Body of pancreas (tissue), 4 donors: ENCODE measurements around the gene IDH2. TPM values are rescaled to one million over a fixed set of nuclear protein-coding genes. Genes with fewer than 3 reads are reported as not detected.

Experiments
- ATAC-seq: fragments of 150-250 bp; one replicate; pipeline ENCODE4 v1.9.1; 2016
- DNase-seq, 4 donors: peaks; one replicate each; pipeline ENCODE4 v3.0.0-alpha.2; 2019
- H3K27ac ChIP-seq, 4 donors: fragments of 200-600 bp; sonication (generic); 1 replicate in 3 of 4; 2 replicates in 1 of 4; pipeline versions ENCODE4 v1.5.1 to v1.6.1; 2016 to 2019; ENCODE audit warnings: mild to moderate bottlenecking in 1 of 4, mixed read lengths in 1 of 4, moderate library complexity in 1 of 4
- H3K27me3 ChIP-seq, 2 donors: fragments of 200-600 bp; sonication (generic); one replicate each; pipeline ENCODE4 v1.6.0; 2016; ENCODE audit warnings: mild to moderate bottlenecking in 1 of 2
- H3K36me3 ChIP-seq, 2 donors: fragments of 200-600 bp; sonication (generic); replicated peaks in 1 of 2; 2 replicates each; pipeline ENCODE4 v1.5.1; 2016; ENCODE audit warnings: low read depth in 2 of 2; ENCODE audit not compliant: insufficient read depth in 1 of 2
- H3K4me1 ChIP-seq: fragments of 200-600 bp; sonication (generic); one replicate; pipeline ENCODE4 v1.6.0; 2016
- H3K4me3 ChIP-seq, 2 donors: fragments of 200-600 bp; sonication (generic); 1 replicate in 1 of 2; 2 replicates in 1 of 2; pipeline ENCODE4 v1.5.1; 2016 to 2019
- H3K9me3 ChIP-seq, 3 donors: fragments of 200-600 bp; sonication (generic); 1 replicate in 2 of 3; 2 replicates in 1 of 3; pipeline ENCODE4 v1.5.1; 2016
- POLR2A ChIP-seq, 3 donors: fragments of 450-650 bp; IDR thresholded peaks; one replicate each; pipeline ENCODE4 v1.6.1; 2016; ENCODE audit warnings: antibody characterized with exemption in 3 of 3, mild to moderate bottlenecking in 2 of 3
- WGBS, 2 donors: methylation state at CpG; one replicate each; pipeline ENCODE4 v1.1.5; 2017; 5-methylcytosine and 5-hydroxymethylcytosine counted together
- intact Hi-C: fragments of 100-400 bp; cut with DNase I; formaldehyde crosslinking; loops from one replicate; pipeline ENCODE4 v1.15.1; 2023
- total RNA-seq, 2 donors: library from RNA; depleted of rRNA; stranded (reverse); fragments of >200 nt; gene quantifications; one replicate each; pipeline ENCODE4 v1.1.0, GENCODE V29; 2016
- TF ChIP-seq, protein P1 (sequence below), 7 experiments: fragments of 450-650 bp in 4 of 7; fragments of 200-600 bp in 3 of 7; sonication (generic) in 3 of 7; IDR thresholded peaks; one replicate each; pipeline ENCODE4 v1.5.1; 2016 to 2019; ENCODE audit warnings: antibody characterized with exemption in 7 of 7

Gene IDH2
- total RNA-seq, 2 donors from 2014 or later = 77.5 to 78.6 TPM

GRCh38 chr15:90067181-90067952 is 34.9 kb downstream of the IDH2 start:
- H3K27me3 ChIP-seq = no peaks in the 10 kb centered on the region
- peaks cover 83% of the 10 kb centered on the region for H3K4me1 ChIP-seq
- ATAC-seq (peak; percentile 37), DNase-seq (peak; percentile 64 to 90 (median 88))
- TF ChIP-seq, protein P1, sequence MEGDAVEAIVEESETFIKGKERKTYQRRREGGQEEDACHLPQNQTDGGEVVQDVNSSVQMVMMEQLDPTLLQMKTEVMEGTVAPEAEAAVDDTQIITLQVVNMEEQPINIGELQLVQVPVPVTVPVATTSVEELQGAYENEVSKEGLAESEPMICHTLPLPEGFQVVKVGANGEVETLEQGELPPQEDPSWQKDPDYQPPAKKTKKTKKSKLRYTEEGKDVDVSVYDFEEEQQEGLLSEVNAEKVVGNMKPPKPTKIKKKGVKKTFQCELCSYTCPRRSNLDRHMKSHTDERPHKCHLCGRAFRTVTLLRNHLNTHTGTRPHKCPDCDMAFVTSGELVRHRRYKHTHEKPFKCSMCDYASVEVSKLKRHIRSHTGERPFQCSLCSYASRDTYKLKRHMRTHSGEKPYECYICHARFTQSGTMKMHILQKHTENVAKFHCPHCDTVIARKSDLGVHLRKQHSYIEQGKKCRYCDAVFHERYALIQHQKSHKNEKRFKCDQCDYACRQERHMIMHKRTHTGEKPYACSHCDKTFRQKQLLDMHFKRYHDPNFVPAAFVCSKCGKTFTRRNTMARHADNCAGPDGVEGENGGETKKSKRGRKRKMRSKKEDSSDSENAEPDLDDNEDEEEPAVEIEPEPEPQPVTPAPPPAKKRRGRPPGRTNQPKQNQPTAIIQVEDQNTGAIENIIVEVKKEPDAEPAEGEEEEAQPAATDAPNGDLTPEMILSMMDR (IDR thresholded peaks at IDR 0.05) = no peak
- peak in 2 of 3 donors; percentile 6 to 24 for TF ChIP-seq POLR2A (IDR thresholded peaks at IDR 0.05)
- H3K4me3 ChIP-seq = no peak overlapping the region
- H3K36me3 ChIP-seq = no peaks in the 10 kb centered on the region
- 40 to 73% methylated on average over 16 to 55 of the region's 55 CpGs for WGBS, 2 donors
- H3K27ac ChIP-seq = peak overlapping the region; percentile 84 to 93 (median 88)
- no peaks in the 10 kb centered on the region for H3K9me3 ChIP-seq
- intact Hi-C loops = no loop called here

GRCh38 chr15:90065682-90066049 is 36.6 kb downstream of the IDH2 start:
- TF ChIP-seq POLR2A (IDR thresholded peaks at IDR 0.05) = no peak
- TF ChIP-seq, protein P1 (IDR thresholded peaks at IDR 0.05) = no peak
- Histone ChIP-seq H3K27ac (peak overlapping the region; percentile 19 to 93 (median 59)), H3K36me3 (no peaks in the 10 kb centered on the region), H3K9me3 (no peaks in the 10 kb centered on the region), H3K27me3 (no peaks in the 10 kb centered on the region), H3K4me1 (peaks cover 89% of the 10 kb centered on the region), H3K4me3 (no peak overlapping the region)
- intact Hi-C loops = no loop called here
- ATAC-seq (no peak), DNase-seq (no peak)
- 73 to 84% methylated on average over 6 to 7 of the region's 7 CpGs for WGBS, 2 donors

DNA sequence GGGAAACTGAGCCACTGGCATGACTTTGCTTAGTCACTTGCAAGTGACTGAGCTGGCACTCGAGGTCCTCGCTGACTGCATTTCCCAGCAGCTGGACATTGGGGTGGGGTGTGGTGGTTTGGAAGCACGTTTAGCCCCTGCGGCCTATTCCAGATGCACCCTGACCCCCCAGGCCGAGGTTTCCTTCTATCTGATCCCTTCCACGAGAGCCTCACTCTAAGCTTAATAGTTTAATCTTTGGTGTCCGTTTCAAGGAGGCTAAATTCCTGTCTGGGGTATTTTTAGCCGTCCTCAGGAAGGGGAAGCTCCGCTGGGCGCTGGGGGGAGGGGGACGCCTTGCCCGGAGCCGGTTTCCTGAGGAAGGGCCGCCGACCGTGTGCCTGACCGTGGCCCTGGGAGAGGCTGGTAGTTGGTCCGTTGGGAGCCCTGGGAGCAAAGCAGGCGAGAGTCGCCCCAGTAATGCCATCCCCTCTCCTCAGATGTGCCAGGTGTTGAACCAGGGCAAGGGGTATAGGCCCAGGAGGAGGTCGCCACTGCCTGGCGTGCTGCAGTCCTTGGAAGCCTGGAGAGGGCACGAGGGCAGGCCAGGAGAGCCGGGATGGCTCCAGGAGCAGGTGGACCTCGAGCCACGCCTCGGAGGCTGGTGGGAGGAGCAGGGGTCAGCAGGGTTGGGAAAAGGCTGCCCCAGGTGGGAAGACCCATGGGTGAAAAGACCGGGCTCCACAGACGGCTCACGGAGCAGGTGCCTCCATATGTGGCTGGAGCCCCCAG is 37.2 kb downstream of the IDH2 start:
- DNase-seq = peak in 1 of 4 donors; percentile 55
- 60 to 75% methylated on average over 18 to 30 of the region's 30 CpGs for WGBS, 2 donors
- peaks cover 87% of the 10 kb centered on the region for H3K4me1 ChIP-seq

DNA sequence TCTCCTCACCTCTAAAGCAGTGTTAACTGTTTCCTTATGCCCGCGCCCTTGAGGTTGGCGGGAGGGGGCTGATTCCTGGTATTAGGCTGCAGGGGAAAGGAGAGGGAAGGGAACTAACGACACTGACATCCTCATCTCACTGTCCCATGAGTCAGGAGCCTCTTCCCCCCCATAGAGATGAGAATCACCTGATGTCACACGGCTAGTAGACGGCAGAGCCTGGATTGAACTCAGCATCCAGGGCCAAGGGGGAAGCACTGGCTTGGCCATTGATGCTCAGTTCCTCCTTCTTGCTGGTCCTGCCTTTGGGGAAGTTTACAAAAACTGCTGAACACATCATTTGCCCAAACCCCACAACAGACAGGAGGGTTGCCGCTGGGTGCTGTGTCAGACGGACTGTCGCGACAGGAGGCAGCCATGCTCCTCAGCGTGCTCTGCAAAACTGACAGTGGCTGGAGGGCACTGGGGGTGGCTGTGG is 38.5 kb downstream of the IDH2 start:
- H3K4me1 ChIP-seq = peaks cover 83% of the 10 kb centered on the region
- intact Hi-C loops = no loop called here
- TF ChIP-seq, protein P1 (IDR thresholded peaks at IDR 0.05) = no peak
- TF ChIP-seq POLR2A (IDR thresholded peaks at IDR 0.05) = peak in 1 of 3 donors; percentile 3
- ATAC-seq = no peak
- no peaks in the 10 kb centered on the region for H3K27me3 ChIP-seq
- DNase-seq = peak in 1 of 4 donors; percentile 77
- H3K9me3 ChIP-seq = no peaks in the 10 kb centered on the region
- H3K4me3 ChIP-seq = no peak overlapping the region
- 75 to 77% methylated on average over 9 to 11 of the region's 11 CpGs for WGBS, 2 donors
- H3K36me3 ChIP-seq = no peaks in the 10 kb centered on the region
- peak overlapping the region; percentile 87 to 96 (median 92) for H3K27ac ChIP-seq

More for the DNA sequence above, 37.2 kb downstream of the IDH2 start:
- H3K36me3 ChIP-seq = no peaks in the 10 kb centered on the region
- H3K9me3 ChIP-seq = no peaks in the 10 kb centered on the region
- TF ChIP-seq, protein P1 (IDR thresholded peaks at IDR 0.05) = no peak
- TF ChIP-seq POLR2A (IDR thresholded peaks at IDR 0.05) = no peak
- H3K27me3 ChIP-seq = no peaks in the 10 kb centered on the region
- intact Hi-C loops = no loop called here
- H3K4me3 ChIP-seq = no peak overlapping the region
- H3K27ac ChIP-seq = peak overlapping the region; percentile 20 to 93 (median 88)
- no peak for ATAC-seq
